ENCODE measurements around the gene EIF3F. TPM values are rescaled to one million over a fixed set of nuclear protein-coding genes. Genes with fewer than 3 reads are reported as not detected.

Gene EIF3F
- total RNA-seq, 1 experiment from 2014 or later, result 197 TPM

- CTCF ChIA-PET, result interaction anchor here (1.3 kb wide), 1 partner anchor 10 kb away, joined by 3 read pairs; no protein-coding TSS in a partner anchor
Measured at GRCh38 chr11:7969756-7970646, 17.1 kb upstream of the EIF3F start.

GRCh38 chr11:7971846-7972245 lies 15.3 kb upstream of the EIF3F start:
- H3K4me3 Mint-ChIP-seq (ENCODE audit: low read depth, unreplicated experiment), result no peak overlapping the region
- BruUV-seq (replicated peaks), result no TSS peak
- peaks cover 8% of the 10 kb centered on the region for H3K27me3 Mint-ChIP-seq (ENCODE audit: unreplicated experiment)
- CTCF ChIA-PET, result no interaction called here
- intact Hi-C loops (cut with micrococcal nuclease; ENCODE audit: unreplicated experiment), result no loop called here
- no peak overlapping the region for H3K27ac Mint-ChIP-seq (ENCODE audit: unreplicated experiment)
- DNase-seq, result no peak
- no peaks in the 10 kb centered on the region for H3K36me3 Mint-ChIP-seq (ENCODE audit: insufficient read depth, unreplicated experiment)
- H3K4me1 Mint-ChIP-seq (ENCODE audit: low read depth, unreplicated experiment), result peaks cover 14% of the 10 kb centered on the region
- H3K9me3 Mint-ChIP-seq (ENCODE audit: low read depth, unreplicated experiment), result no peaks in the 10 kb centered on the region
- TF ChIP-seq CTCF (IDR thresholded peaks at IDR 0.05; ENCODE audit: unreplicated experiment), result no peak

More at GRCh38 chr11:7969756-7970646, 17.1 kb upstream of the EIF3F start:
- Mint-ChIP-seq H3K27ac (ENCODE audit: unreplicated experiment) (no peak overlapping the region), H3K36me3 (ENCODE audit: insufficient read depth, unreplicated experiment) (no peaks in the 10 kb centered on the region), H3K4me1 (ENCODE audit: low read depth, unreplicated experiment) (peaks cover 7% of the 10 kb centered on the region), H3K9me3 (ENCODE audit: low read depth, unreplicated experiment) (no peaks in the 10 kb centered on the region), H3K27me3 (ENCODE audit: unreplicated experiment) (peaks cover 8% of the 10 kb centered on the region), H3K4me3 (ENCODE audit: low read depth, unreplicated experiment) (no peak overlapping the region)
- no TSS peak for BruUV-seq (replicated peaks)
- DNase-seq, result no peak
- TF ChIP-seq CTCF (IDR thresholded peaks at IDR 0.05; ENCODE audit: unreplicated experiment), result no peak
- intact Hi-C loops (cut with micrococcal nuclease; ENCODE audit: unreplicated experiment), result no loop called here

- CTCF ChIA-PET, result no interaction called here
- BruUV-seq (replicated peaks), result no TSS peak
- Mint-ChIP-seq H3K4me1 (ENCODE audit: low read depth, unreplicated experiment) (peaks cover 26% of the 10 kb centered on the region), H3K4me3 (ENCODE audit: low read depth, unreplicated experiment) (no peak overlapping the region), H3K27me3 (ENCODE audit: unreplicated experiment) (peaks cover 7% of the 10 kb centered on the region), H3K36me3 (ENCODE audit: insufficient read depth, unreplicated experiment) (no peaks in the 10 kb centered on the region), H3K27ac (ENCODE audit: unreplicated experiment) (no peak overlapping the region), H3K9me3 (ENCODE audit: low read depth, unreplicated experiment) (no peaks in the 10 kb centered on the region)
- TF ChIP-seq CTCF (IDR thresholded peaks at IDR 0.05; ENCODE audit: unreplicated experiment), result no peak
- DNase-seq, result no peak
- intact Hi-C loops (cut with micrococcal nuclease; ENCODE audit: unreplicated experiment), result no loop called here
Measured at GRCh38 chr11:7973011-7973410, 14.1 kb upstream of the EIF3F start.

GRCh38 chr11:7974668-7975067 lies 12.5 kb upstream of the EIF3F start:
- no peak overlapping the region for H3K4me3 Mint-ChIP-seq (ENCODE audit: low read depth, unreplicated experiment)
- no peaks in the 10 kb centered on the region for H3K36me3 Mint-ChIP-seq (ENCODE audit: insufficient read depth, unreplicated experiment)
- H3K27me3 Mint-ChIP-seq (ENCODE audit: unreplicated experiment), result no peaks in the 10 kb centered on the region
- peaks cover 27% of the 10 kb centered on the region for H3K4me1 Mint-ChIP-seq (ENCODE audit: low read depth, unreplicated experiment)
- no peak for TF ChIP-seq CTCF (IDR thresholded peaks at IDR 0.05; ENCODE audit: unreplicated experiment)
- H3K9me3 Mint-ChIP-seq (ENCODE audit: low read depth, unreplicated experiment), result no peaks in the 10 kb centered on the region
- intact Hi-C loops (cut with micrococcal nuclease; ENCODE audit: unreplicated experiment), result no loop called here
- no TSS peak for BruUV-seq (replicated peaks)
- CTCF ChIA-PET, result interaction anchor here (0.5 to 1.2 kb wide), 2 partner anchors 58 to 144 kb away, joined by 3 read pairs; no protein-coding TSS in a partner anchor
- H3K27ac Mint-ChIP-seq (ENCODE audit: unreplicated experiment), result no peak overlapping the region
- DNase-seq, result no peak
